Fibroblast of gingiva (primary cell): ENCODE data around the gene PLCXD3.

Experiments used
- DNase-seq: peaks from one replicate; pipeline ENCODE4 v3.0.0-alpha.2; 2011; ENCODE audit warnings: low read depth

Gene PLCXD3

GRCh38 chr5:41414598-41414997 lies 95.8 kb downstream of the PLCXD3 start:
- DNase-seq, result peak; percentile 89

GRCh38 chr5:41413074-41413473 lies 97.3 kb downstream of the PLCXD3 start:
- DNase-seq, result no peak

- no peak for DNase-seq
Observed at GRCh38 chr5:41412496-41412895, 97.9 kb downstream of the PLCXD3 start.

GRCh38 chr5:41410737-41411136 lies 99.7 kb downstream of the PLCXD3 start:
- no peak for DNase-seq

DNA sequence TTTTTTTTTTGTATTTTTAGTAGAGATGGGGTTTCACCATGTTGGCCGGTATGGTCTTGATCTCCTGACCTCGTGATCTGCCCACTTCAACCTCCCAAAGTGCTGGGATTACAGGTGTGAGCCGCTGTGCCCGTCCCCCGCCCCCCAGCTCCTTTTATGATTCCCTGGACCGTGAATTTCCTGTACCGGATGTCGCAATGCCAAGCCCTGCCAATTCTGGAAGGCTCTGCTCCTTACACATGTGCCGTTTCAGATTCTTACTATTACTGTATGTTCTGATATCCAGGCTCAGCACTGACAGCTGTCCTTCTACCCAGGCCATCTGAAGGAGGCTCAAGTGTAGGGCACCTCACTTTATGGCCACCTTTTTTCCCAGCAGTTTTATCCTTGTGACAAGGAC lies 100.1 kb downstream of the PLCXD3 start:
- no peak for DNase-seq

DNA sequence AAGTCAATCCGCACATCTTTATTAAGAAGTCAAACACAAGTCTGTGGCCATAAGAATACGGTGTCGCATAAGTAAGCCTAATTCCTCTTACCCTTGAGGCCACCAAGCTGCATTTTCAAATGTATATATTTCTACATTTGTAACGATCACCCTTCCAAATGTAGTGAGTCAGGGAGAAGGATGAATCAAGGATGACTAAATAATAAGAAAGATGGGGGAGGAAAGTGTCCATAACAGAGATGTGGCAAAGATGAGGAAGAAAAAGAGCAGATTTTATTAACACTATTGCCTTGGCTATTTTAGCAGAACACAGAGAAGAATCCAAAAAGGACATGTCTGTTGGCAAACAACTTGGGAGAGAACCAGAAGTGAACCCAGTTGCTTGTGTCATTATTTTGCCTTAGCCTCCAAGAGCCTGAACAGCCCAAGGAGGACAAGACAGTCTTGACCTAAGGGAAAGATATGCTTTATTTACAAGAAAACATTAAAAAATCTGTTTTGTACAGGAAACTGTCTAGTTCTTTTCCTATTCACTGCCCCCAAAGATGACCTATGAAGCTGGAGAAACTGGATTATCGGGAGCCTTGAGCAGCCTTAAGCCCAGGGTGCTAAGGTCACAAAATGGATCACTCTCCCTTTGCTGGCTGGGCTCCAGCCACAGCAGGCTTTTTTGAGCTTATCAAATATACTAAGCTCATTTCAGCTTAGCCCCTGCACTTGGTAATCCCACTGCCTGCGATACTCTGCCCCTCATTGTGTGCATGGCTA lies 101.5 kb downstream of the PLCXD3 start:
- DNase-seq, result peak; percentile 6

- DNase-seq, result no peak
Observed at GRCh38 chr5:41406936-41407335, 103.5 kb downstream of the PLCXD3 start.

GRCh38 chr5:41406424-41406823 lies 104.0 kb downstream of the PLCXD3 start:
- DNase-seq, result no peak

DNA sequence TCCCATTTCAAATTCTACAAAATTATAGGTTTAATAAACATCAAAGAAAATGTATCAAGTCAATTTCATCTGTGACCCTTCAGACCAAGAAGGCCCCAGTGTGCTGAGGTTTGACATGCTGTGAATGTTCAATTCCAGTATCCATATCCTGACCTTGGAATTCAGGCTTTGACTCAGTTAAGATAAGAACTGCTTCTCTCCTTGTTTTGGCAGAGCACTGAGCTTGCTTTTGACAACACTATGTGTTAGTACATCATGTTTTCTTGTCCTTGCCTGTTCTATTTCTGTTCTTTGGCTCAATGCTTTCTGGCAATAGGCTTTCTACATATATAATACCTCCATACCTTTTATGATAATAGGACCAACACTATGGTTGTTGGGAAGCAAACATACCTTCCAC lies 105.6 kb downstream of the PLCXD3 start:
- no peak for DNase-seq

DNA sequence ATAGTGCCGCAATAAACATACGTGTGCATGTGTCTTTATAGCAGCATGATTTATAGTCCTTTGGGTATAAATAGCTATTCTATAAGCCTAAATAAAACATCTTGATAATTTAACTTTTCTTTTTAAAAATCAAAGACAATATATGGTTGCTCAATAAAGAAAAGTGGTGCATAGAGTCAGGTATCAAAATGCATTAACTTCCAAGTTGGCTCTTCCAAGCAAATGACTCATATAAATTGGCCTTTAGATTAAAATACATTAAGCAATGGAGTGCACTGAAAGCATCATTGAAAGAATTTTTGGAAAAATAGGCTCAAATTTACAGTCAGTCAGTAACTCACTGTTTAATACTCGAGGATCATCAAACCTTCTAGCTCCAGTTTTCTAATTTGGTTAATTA lies 106.6 kb downstream of the PLCXD3 start:
- peak; percentile 63 for DNase-seq

DNA sequence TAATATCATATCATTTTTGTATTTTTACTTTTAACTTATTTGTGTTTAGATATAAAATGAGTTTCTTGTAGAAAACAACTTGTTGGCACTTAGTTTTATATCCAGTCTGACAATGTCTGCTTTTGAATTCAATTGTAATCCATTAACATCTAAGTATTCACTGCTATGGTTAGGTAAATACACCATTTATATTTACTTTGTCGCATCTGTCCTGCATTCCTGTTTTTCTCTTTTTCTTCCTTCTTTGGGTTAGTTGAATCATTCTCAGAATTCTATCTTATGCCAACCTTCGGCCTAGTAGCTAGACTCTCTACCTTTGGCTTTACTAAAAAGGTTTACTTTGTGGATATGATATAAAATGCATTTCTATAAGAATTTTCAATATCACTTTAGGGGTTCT lies 107.6 kb downstream of the PLCXD3 start:
- no peak for DNase-seq

DNA sequence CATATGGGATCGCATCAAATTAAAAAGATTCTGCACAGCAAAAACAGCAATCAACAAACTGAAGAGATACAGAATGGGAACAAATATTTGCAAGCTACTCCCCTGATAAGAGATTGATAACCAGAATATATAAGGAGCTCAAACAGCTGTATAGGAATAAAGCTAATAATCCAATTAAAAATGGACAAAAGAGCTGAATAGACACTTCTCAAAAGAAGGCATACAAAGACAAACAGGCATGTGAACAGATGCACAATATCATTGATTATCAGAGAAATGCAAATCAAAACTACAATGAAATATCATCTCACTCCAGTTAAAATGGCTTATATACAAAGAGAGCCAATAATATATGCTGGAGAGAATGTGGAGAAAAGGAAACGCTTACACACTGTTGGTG lies 110.6 kb downstream of the PLCXD3 start:
- no peak for DNase-seq

DNA sequence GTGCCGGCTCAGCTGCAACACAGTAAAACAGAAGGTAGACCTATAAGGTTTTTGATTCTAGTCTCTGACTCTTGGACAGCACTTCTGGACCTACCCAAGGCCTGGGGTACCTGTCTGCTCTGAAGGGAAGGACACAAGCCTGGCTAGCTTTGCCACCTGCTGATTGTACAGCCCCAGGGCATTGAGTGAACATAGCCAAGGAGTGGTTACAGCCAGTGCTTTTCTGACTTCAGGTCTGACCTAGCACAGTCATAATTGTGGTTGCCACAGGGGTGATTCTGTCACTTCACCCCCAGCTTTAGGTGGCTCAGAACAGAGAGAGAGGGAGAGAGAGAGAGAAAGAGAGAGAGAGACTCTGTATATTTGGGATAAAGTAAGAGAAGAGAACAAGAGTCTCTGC lies 118.4 kb downstream of the PLCXD3 start:
- no peak for DNase-seq

GRCh38 chr5:41374631-41375030 lies 135.8 kb downstream of the PLCXD3 start:
- no peak for DNase-seq

- no peak for DNase-seq
Observed at GRCh38 chr5:41373230-41373629, 137.2 kb downstream of the PLCXD3 start.

GRCh38 chr5:41371738-41372137 lies 138.7 kb downstream of the PLCXD3 start:
- peak; percentile 50 for DNase-seq

GRCh38 chr5:41370482-41370881 lies 139.9 kb downstream of the PLCXD3 start:
- DNase-seq, result no peak

DNA sequence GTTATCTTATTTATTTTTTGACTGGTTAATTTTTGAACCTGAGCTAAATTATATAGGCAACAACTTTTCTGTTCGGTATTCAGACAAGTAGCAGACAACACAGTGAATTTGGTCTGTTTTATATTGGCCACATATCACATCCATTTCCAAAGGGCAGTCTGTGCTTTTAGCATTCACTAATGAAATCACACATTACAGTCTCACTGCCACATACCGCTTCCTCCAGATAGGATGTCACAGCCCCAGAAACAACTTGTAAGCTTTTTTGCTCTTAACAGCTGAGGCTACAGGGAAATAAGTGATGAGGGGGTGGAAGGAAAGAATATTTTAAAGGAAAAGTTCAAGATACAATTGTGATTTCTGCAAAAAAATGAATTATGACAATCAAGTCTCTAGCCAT lies 140.6 kb downstream of the PLCXD3 start:
- DNase-seq, result no peak

GRCh38 chr5:41368158-41368557 lies 142.2 kb downstream of the PLCXD3 start:
- DNase-seq, result no peak

- no peak for DNase-seq
Observed at GRCh38 chr5:41365369-41365768, 145.0 kb downstream of the PLCXD3 start.

- no peak for DNase-seq
Observed at GRCh38 chr5:41364346-41364745, 146.1 kb downstream of the PLCXD3 start.

GRCh38 chr5:41363343-41363986 lies 146.9 kb downstream of the PLCXD3 start:
- no peak for DNase-seq

- DNase-seq, result no peak
Observed at GRCh38 chr5:41356786-41357185, 153.6 kb downstream of the PLCXD3 start.

DNA sequence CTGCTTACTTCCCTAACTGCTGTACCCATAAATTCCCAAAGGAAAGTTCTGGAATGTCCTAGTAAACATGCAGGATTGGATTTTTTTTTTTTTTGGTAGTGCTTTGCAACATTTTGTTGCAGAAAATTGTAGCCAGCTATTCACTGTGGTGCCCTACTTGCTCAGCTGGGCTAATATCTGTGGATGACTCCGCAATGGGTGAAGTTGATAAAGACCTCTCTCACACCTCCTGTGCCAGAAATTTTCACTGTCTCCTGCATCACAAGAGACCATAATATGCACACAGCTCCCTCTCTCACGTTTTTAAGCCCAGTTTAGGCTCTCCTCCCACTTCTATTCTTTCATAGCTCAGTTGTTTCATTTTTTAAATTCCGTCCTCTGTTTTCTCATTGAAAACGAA lies 160.6 kb downstream of the PLCXD3 start:
- no peak for DNase-seq
